Left lung (tissue), 10 donors: ENCODE results near the gene FCRL1. TPM values are rescaled to one million over a fixed set of nuclear protein-coding genes. Genes with fewer than 3 reads are reported as not detected.

Experiments used
- ATAC-seq: fragments of 200-7000 bp; cut with Tn5 transposase; one replicate; pipeline ENCODE4 v1.9.1; 2020; ENCODE audit warnings: moderate library complexity
- DNase-seq, 4 donors: peaks; one replicate each; pipeline ENCODE4 v3.0.0-alpha.2; 2013 to 2020
- H3K27ac ChIP-seq, 2 donors: fragments of 200-600 bp; sonication (generic) in 1 of 2; one replicate each; pipeline versions ENCODE4 v1.5.0 to v1.8.0; 2020 to 2021
- H3K27me3 ChIP-seq, 2 donors: fragments of 200-600 bp; sonication (generic) in 1 of 2; one replicate each; pipeline versions ENCODE4 v1.5.0 to v1.8.0; 2020 to 2021
- H3K36me3 ChIP-seq, 2 donors: fragments of 200-600 bp; sonication (generic) in 1 of 2; one replicate each; pipeline versions ENCODE4 v1.5.0 to v1.8.0; 2020 to 2021
- H3K4me1 ChIP-seq, 2 donors: fragments of 200-600 bp; one replicate each; pipeline ENCODE4 v1.8.0; 2021
- H3K4me3 ChIP-seq, 2 donors: fragments of 200-600 bp; sonication (generic) in 1 of 2; one replicate each; pipeline versions ENCODE4 v1.5.0 to v1.8.0; 2020 to 2021; ENCODE audit warnings: mild to moderate bottlenecking in 1 of 2
- H3K9me3 ChIP-seq, 2 donors: fragments of 200-600 bp; sonication (generic) in 1 of 2; one replicate each; pipeline versions ENCODE4 v1.5.0 to v1.8.0; 2020 to 2021
- CTCF ChIP-seq, 2 donors: fragments of 200-600 bp; sonication (generic) in 1 of 2; IDR thresholded peaks; one replicate each; pipeline versions ENCODE4 v1.5.0 to v1.8.0; 2021; ENCODE audit warnings: antibody characterized with exemption in 2 of 2
- intact Hi-C, 2 donors: fragments of 100-400 bp; cut with DNase I; formaldehyde crosslinking; loops; one replicate each; pipeline versions ENCODE4 v1.11.2 to v1.14.2; 2022
- polyA plus RNA-seq, 6 donors: library from polyadenylated mRNA; unstranded; fragments of 120-200 nt; gene quantifications; one replicate each; pipeline ENCODE4 v1.2.1, GENCODE V29; 2013; ENCODE audit not compliant: insufficient read length in 6 of 6
- total RNA-seq, 2 donors: library from RNA; stranded (reverse); fragmentation: NEBNext Ultra II Directional; extraction: Animal tissue kit (Norgen Biotek cat#: 25700); gene quantifications; one replicate each; pipeline ENCODE4 v1.2.1, GENCODE V29; 2021
- donor health status: DM: no; HTN: yes; CAD: no.
- donor health status: DM: no; HTN: no; CAD: no.

The FCRL1 gene
- total and polyA plus RNA-seq, 8 donors: 0.14 to 3.4 (median 0.23) TPM

- ATAC-seq (no peak), DNase-seq (no peak)
- H3K27ac ChIP-seq: no peak overlapping the region
- intact Hi-C loops: no loop called here
- H3K9me3 ChIP-seq: no peaks in the 10 kb centered on the region
- TF ChIP-seq CTCF (IDR thresholded peaks at IDR 0.05): no peak
- H3K4me1 ChIP-seq: no peaks in the 10 kb centered on the region
- H3K36me3 ChIP-seq: no peaks in the 10 kb centered on the region
- no peak overlapping the region for H3K4me3 ChIP-seq
- no peaks in the 10 kb centered on the region for H3K27me3 ChIP-seq
Measured at GRCh38 chr1:157838966-157839365, 19.0 kb upstream of the FCRL1 start.

- Histone ChIP-seq H3K27me3 (no peaks in the 10 kb centered on the region), H3K4me1 (no peaks in the 10 kb centered on the region), H3K4me3 (no peak overlapping the region), H3K36me3 (no peaks in the 10 kb centered on the region), H3K9me3 (no peaks in the 10 kb centered on the region), H3K27ac (no peak overlapping the region)
- peak in 1 of 4 donors; percentile 63 for DNase-seq
- intact Hi-C loops: no loop called here
- TF ChIP-seq CTCF (IDR thresholded peaks at IDR 0.05): no peak
- no peak for ATAC-seq
Measured at GRCh38 chr1:157834430-157834829, 14.5 kb upstream of the FCRL1 start.

- DNase-seq (no peak), ATAC-seq (no peak)
- H3K9me3 ChIP-seq: no peaks in the 10 kb centered on the region
- H3K4me1 ChIP-seq: no peaks in the 10 kb centered on the region
- no peak overlapping the region for H3K4me3 ChIP-seq
- no peaks in the 10 kb centered on the region for H3K36me3 ChIP-seq
- TF ChIP-seq CTCF (IDR thresholded peaks at IDR 0.05): no peak
- intact Hi-C loops: no loop called here
- no peaks in the 10 kb centered on the region for H3K27me3 ChIP-seq
- H3K27ac ChIP-seq: no peak overlapping the region
Measured at GRCh38 chr1:157833145-157833544, 13.2 kb upstream of the FCRL1 start.

GRCh38 chr1:157831968-157832626 is 12.2 kb upstream of the FCRL1 start:
- TF ChIP-seq CTCF (IDR thresholded peaks at IDR 0.05): no peak
- no peaks in the 10 kb centered on the region for H3K4me1 ChIP-seq
- H3K27ac ChIP-seq: no peak overlapping the region
- intact Hi-C loops: no loop called here
- no peak for DNase-seq
- ATAC-seq: no peak
- H3K36me3 ChIP-seq: no peaks in the 10 kb centered on the region
- no peak overlapping the region for H3K4me3 ChIP-seq
- no peaks in the 10 kb centered on the region for H3K27me3 ChIP-seq
- H3K9me3 ChIP-seq: no peaks in the 10 kb centered on the region

- Histone ChIP-seq H3K4me3 (no peak overlapping the region), H3K27me3 (no peaks in the 10 kb centered on the region), H3K9me3 (no peaks in the 10 kb centered on the region), H3K27ac (no peak overlapping the region), H3K36me3 (no peaks in the 10 kb centered on the region), H3K4me1 (no peaks in the 10 kb centered on the region)
- TF ChIP-seq CTCF (IDR thresholded peaks at IDR 0.05): no peak
- DNase-seq (no peak), ATAC-seq (no peak)
- intact Hi-C loops: no loop called here
Measured at GRCh38 chr1:157830887-157831286, 11.0 kb upstream of the FCRL1 start.
